GM18507 (cell line): Measurements from ENCODE around the gene ABCG8.

Source experiments
- DNase-seq: peaks from one replicate; pipeline ENCODE4 v3.0.0; 2011; ENCODE audit warnings: low read depth; ENCODE audit not compliant: insufficient read length; ENCODE audit errors: extremely low spot score
- FAIRE-seq: peaks from 2 replicates; lab custom pipeline; 2011; peaks lifted over from hg19 to GRCh38; lab: Jason Lieb, UNC

Gene ABCG8

DNA sequence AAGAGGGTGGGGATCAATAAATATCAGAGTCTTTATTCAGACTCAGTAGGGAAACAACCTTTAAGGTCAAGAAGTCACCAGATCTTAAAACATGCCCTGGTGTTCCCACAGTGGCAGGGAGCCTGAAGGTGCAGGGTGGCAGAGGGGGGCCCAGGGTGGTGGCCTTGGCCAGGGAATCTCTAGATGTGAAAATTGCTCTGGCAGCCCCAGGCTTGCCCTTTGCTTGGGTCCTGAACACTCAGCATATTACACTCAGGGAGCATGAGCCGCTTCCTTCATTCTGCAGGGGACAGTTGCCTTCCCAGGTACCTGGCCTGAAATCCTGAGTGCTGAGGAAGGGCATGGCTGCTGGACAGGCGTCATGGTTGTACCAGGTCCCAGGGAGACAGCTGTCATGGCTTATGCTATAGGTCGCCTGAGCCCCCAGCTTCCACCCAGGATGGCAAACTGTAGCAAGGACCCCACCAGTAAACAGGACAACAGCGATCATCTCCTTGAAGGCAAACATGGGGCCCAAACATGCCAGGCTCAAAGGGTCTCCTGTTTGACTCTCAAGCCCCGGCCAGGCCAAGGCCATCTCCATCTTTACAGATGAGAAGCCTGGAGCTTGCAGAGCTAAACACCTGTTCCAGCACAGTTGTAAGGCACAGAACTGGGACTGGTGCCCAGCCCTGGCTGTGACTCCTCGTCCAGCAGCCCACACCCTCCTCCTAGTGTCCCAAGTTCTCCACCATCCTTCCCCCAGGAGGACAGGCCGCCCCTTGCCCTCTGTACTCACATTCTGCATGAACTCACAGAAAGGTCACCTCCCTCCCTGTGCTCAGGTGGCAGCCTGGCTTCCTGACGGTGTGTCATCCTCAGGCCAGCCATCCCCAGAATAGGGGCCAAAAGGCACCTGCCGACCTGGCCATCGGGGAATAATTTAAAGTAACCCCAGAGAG is 14.6 kb downstream of the ABCG8 start:
- DNase-seq, result no peak
- FAIRE-seq, result no peak

DNA sequence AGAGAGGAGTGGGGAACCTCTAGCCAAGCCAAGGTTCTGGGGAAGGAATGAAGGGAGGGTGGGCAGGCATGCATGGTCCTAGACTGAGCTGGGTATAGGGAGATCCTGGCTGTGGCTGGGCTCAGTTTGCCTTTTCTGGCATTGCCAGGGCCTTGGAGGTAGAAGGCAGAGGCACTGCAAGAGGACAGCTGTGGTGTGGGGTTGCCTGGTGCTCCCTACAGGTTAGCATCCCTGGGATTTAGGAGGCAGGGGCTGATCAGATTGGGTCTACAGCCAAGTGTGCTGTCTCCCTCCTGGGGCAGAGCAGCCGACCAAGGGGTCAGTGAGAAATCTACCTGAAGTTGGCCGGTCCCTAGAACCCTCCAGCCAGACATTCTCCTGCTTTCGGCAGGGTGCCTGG is 15.9 kb downstream of the ABCG8 start:
- DNase-seq (no peak), FAIRE-seq (no peak)

DNA sequence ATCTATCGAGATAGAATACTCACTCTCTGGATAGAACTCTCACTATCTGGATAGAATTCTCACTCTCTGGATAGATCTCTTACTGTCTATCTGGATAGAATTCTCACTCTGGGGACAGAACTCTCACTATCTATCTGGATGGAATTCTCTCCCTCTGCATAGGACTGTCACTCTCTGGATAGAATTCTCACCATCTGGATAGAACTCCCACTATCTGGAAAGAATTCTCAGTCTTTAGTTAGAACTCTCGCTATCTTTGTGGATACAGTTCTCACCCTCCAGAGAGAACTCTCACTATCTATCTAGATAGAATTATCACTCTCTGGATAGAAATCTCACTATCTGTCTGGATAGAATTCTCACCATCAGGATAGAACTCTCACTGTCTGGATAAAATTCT is 16.5 kb downstream of the ABCG8 start:
- FAIRE-seq (no peak), DNase-seq (no peak)

DNA sequence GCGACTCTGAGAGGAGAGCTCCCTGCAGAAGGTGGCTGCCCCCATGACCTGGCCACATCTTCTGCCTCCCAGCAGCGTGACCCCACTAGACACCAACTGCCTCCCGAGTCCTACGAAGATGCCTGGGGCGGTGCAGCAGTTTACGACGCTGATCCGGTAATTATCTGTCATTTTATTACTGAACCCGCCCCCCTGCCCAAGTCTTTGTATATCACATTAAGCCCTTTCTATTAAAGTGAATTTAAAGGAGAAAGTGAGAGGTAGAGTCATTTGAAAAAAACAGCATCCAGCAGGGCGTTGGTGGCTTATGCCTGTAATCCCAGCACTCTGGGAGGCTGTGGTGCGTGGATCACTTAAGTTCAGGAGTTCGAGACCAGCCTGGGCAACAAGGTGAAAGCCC is 33.4 kb downstream of the ABCG8 start:
- no peak for DNase-seq
- no peak for FAIRE-seq

DNA sequence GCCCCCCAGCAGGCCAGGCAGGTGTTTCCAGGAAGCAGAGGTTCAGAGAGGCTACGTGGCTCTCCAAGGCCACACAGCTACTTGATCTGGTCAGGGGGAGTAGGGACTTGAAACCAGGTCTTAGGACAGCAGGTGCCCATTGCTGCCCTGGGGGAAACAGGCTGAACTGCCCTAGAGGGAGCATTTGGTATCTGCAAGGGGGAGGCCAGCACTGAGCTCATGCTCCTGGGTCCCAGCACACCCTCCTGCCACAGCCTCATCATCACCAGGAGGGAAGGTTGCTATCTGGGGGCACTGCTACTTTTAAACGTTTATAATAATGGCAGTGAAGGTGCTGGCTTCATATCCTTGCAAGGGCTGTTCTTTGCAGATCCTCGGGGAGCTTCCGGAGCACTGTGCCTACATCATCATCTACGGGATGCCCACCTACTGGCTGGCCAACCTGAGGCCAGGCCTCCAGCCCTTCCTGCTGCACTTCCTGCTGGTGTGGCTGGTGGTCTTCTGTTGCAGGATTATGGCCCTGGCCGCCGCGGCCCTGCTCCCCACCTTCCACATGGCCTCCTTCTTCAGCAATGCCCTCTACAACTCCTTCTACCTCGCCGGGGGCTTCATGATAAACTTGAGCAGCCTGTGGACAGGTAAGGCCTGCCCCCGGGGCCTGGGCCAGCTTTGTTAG is 36.1 kb downstream of the ABCG8 start:
- FAIRE-seq (no peak), DNase-seq (no peak)

DNA sequence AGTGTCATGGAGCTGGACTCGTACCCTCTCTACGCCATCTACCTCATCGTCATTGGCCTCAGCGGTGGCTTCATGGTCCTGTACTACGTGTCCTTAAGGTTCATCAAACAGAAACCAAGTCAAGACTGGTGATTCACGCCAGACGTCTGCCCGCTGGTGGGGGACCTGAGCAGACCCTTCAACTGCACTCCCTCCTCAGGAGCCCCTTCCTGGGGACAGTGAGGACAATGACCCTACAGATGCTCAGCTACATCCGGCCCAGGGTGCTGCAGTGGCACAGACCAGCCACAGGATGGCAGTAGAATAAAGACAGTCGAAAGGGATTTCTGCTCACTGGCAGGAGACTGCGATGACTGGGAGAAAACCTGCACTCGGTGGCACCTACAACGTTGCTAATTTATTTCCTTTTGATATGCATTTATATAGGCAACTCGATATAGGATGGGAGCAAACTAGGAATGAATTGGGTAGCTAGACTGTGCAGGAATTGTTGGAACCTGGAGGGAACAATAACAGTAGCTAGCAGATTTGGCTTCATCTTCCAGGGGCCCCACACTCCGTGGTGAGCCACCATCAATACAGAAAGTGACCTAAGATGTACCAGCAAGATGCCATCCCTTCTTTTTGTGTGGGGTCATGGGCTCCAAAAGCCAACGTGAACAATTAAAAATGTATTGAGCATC is 39.2 kb downstream of the ABCG8 start:
- peak; percentile 90 for FAIRE-seq
- DNase-seq, result peak; percentile 46

GRCh38 chr2:43879261-43879660 is 40.5 kb downstream of the ABCG8 start:
- DNase-seq, result no peak
- FAIRE-seq, result no peak

DNA sequence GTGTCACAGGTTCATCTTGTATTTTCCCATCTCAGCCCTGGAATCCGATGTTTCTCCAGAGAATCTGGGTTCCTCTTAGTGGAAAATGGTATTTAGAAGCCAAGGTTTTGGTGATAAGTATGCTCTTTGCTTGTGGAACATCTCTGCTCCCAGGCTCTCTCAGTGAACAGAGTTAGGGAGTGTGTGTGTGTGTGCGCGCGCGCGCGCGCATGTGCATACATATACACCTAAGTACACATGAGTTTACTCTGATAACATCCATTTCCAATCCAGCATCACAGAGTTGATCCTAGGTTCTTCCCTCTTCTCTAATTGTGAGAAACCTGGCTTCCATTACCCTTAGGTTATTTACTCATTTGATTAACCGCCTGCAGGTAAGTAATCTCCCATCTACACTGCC is 41.7 kb downstream of the ABCG8 start:
- DNase-seq, result no peak
- no peak for FAIRE-seq

- DNase-seq, result no peak
- no peak for FAIRE-seq
These were observed 42.2 kb downstream of the ABCG8 start for GRCh38 chr2:43880952-43881351.

DNA sequence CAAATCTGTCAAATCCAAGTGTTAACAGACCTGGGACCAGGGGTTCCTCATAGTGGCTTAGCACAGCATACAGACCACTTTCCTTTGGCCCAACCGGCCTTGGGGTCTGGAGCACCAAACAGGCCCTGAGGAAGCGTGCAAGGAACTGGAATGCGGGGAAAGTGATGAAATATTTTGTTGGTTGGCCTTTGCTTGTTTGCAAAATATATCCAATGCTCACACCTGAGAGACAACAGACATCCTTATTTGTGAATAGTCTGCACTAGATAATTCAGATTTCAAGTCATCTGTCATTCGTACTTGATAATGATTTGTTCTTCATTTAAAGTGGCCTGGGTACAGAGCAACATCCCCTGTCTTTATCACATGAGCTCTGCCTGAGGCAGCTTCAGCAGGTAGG is 43.5 kb downstream of the ABCG8 start:
- FAIRE-seq (no peak), DNase-seq (no peak)

- no peak for FAIRE-seq
These were observed 45.9 kb downstream of the ABCG8 start for GRCh38 chr2:43884689-43885088.

DNA sequence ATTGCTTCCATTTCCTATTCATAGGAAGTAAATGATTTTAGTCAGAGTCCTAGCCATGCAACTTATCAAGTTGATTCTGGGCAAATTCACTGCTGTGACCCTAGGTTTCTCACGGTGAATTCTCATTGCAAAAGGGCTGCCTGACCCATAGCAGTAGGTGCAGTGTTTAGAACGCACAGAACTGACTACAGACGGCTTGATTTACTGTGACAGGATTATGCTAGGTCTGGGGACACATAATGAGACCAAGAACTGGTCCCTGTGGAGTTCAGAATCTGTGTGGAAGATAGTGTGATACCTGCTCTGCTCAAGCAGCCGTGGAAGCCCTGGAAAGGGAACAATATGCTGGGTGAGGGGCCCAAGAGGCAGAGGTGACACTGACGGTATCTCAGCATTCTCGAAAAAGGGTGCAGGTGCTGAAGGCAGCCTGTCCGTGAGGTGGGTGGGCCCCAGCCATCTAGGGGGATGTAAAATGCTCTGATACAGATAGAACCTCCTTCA is 46.4 kb downstream of the ABCG8 start:
- no peak for FAIRE-seq
- no peak for DNase-seq

More at GRCh38 chr2:43884689-43885088, 45.9 kb downstream of the ABCG8 start:
- no peak for DNase-seq

- DNase-seq (no peak), FAIRE-seq (no peak)
These were observed 48.4 kb downstream of the ABCG8 start for GRCh38 chr2:43887176-43887575.

DNA sequence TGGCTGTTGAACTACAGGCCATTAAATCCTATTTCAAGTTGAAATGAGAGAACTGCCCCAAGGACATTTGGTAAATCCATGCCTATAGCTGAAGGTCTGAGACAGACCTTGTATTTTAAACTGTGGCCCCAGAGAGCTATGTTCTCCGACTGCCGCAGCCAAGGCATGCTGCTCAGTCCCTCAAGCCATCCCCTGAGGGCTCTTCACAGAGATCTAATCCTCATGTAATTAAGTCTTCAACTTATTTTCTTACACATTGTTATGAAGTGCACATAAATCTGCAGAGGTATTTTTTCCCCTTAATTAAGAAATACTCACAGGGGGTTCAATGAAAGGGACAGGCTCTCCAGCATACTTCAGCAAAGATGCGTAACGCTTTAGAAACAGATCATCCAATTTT is 50.6 kb downstream of the ABCG8 start:
- FAIRE-seq (no peak), DNase-seq (no peak)

DNA sequence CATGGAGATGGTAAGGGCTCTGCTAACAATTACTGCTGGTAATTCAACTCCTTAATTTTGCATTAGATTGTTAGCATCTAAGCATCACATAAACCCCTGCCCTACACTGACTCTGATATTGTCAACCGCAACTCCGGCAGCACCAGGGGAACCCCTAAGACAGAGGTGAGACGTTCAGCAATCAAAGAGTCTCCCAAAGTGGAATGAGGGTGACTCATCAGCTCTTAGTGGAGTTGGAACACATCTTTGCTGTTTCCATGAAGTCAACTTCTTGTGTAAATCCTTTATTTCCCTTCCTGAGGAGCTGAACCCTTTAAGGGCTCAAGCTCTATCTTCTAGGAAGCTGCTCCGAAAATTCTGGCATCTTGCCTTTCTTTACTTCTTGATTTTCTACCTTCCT is 52.1 kb downstream of the ABCG8 start:
- DNase-seq (no peak), FAIRE-seq (no peak)

DNA sequence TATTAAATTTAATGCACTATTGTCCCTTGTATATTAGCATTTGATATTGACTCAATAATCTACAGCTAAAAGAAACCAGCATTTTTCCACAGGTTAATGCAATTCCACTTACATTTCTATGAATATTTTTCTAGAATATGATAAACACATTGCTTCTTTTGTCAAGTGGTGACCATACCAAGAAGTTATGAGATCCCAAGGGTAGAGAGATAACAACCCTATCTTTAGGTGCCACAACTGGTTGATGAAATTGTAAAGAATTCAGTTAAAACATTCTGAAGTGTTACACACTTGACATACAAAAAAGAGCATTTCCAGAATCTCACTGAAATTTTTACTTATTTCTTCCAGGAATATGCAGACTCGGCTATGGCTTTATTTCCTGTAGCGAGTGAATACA is 56.0 kb downstream of the ABCG8 start:
- no peak for FAIRE-seq

GRCh38 chr2:43896906-43897305 is 58.1 kb downstream of the ABCG8 start:
- FAIRE-seq (no peak), DNase-seq (no peak)

More for the DNA sequence above, 56.0 kb downstream of the ABCG8 start:
- DNase-seq, result no peak

DNA sequence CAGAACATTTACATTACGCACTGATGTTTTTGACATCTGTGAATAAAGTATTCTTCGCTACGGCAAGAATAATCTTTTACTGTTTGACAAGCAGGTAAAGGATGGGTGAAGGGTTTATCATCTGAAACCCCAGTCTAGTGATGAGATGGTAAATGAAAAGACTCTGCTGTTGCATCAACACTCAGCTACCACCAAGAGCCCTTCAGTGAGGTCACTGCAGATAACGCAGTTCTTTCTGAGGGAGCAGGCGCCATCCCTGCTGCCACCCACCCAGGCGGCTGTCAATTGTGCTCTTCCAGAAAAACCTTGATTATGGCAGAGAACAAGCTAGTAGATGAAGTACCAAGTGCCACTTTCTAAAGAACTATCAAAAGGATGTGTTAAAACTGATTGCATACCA is 58.7 kb downstream of the ABCG8 start:
- FAIRE-seq, result no peak
- DNase-seq, result no peak

GRCh38 chr2:43898134-43898837 is 59.5 kb downstream of the ABCG8 start:
- DNase-seq, result no peak
- no peak for FAIRE-seq
